Ramos (cell line): Measurements from ENCODE around the gene PSMB3.

Source experiments
- in situ Hi-C: fragments of 300-500 bp; cut with MboI; formaldehyde crosslinking; loops from one replicate; pipeline ENCODE4 v1.14.3; 2022; ENCODE audit warnings: low sequenced_read_pairs; ENCODE audit not compliant: unreplicated experiment

Gene PSMB3

GRCh38 chr17:38732376-38733281 lies 19.9 kb upstream of the PSMB3 start:
- in situ Hi-C loops, result loop anchor here (5.0 kb wide), 1 partner anchor 55 kb away; no protein-coding TSS in a partner anchor

- in situ Hi-C loops, result loop anchor here (5.0 kb wide), 1 partner anchor 56 kb away; no protein-coding TSS in a partner anchor
Measured at GRCh38 chr17:38733282-38733981, 19.1 kb upstream of the PSMB3 start.

DNA sequence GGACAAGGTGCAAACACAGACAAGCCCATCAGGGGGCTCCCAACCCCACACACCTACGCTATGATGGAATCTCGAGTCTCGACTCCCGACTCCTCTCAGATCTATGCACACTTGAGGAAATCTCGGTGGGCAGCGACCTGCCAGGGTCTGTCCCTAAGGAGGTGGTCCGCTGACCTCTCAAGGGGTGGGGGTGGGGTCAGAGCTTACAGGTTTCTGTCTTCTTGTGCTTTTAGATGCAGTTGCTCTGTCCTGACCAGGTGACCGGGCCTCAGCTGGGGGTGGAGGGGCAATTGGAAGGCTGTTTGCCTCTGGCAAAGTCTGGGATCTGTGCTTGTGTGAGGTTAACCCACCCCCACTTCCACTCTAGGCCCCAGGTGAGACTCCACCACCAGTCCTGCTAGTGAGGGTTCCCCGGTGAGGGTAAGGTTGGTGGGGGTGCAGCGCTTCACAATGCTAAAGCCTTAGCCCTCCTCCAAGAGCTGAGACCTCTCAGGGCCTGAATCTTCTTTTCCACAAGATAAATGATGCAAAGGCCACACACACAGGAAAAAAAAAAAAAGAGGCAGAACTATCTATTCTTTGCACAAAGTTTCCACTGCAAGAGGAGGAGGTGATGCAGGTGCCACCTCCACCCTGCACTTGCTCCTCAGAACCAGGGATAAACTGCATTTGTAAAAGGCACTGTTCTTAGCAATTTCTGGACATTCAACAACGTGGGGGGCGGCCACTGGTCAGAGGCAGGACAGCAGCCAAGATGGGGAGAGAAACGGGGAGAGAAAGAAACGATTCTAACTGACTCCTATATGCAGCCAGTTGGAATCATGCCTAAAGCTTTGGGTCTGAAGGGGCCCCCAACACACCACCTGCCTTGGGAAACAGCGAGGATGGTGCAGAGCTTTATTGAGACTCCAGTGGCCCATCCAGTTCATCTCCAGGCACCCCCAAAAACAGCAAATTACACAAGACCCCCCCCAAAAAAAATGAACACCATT lies 18.3 kb upstream of the PSMB3 start:
- in situ Hi-C loops, result loop anchor here (5.0 kb wide), 1 partner anchor 57 kb away; no protein-coding TSS in a partner anchor

GRCh38 chr17:38735161-38735997 lies 17.2 kb upstream of the PSMB3 start:
- in situ Hi-C loops, result no loop called here

DNA sequence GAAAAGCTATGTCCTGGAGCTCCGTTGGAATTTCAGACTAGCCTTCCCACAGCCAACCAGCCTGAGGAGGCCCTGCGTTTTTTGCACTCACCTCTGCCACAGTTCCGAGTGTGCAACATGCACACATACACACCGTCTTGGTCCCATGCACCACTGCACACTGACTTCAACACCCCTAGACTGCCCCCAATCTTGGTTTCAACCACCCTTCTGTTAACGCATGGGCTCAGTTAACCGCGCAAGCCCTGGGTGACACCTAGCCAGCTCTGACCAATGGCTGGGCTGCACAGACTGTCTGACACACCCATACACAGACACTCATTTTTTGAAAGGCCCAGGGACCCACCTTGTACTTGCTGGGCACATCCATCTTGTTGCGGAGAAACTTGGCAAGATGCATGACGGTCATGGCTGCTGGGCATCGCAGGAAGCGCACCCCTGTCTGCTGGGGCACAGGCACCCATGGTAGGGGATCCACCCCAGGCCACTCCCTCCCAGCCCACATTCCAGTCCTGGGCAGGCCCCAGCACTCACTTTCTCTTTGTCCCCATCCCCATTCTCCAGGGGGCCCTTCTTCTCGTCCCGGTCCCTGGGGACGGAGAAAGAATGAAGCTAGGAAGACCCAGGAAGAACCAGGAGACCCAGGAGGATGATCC lies 14.4 kb upstream of the PSMB3 start:
- in situ Hi-C loops, result no loop called here

- in situ Hi-C loops, result no loop called here
Measured at GRCh38 chr17:38738686-38739085, 13.9 kb upstream of the PSMB3 start.

GRCh38 chr17:38739305-38739704 lies 13.2 kb upstream of the PSMB3 start:
- in situ Hi-C loops, result no loop called here

DNA sequence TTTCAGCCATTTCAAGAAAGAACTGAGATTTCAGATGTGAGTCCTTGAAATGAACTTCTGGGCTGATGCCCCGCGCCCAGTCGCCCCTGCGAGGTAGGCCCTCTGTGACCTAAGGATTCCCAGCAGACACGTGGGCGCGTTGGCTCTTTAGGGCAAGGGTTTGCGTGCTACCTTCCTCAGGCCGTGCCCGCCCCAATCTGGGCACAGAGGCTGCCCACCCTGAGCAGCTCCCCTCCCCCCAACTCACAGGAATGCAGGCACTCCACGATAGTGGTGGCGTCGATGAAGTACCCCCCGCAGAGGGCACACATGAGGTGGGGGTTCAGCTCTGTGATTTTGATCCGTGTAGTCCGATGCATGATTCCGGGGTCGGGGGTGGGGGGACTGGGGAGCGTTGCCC lies 12.5 kb upstream of the PSMB3 start:
- in situ Hi-C loops, result no loop called here

DNA sequence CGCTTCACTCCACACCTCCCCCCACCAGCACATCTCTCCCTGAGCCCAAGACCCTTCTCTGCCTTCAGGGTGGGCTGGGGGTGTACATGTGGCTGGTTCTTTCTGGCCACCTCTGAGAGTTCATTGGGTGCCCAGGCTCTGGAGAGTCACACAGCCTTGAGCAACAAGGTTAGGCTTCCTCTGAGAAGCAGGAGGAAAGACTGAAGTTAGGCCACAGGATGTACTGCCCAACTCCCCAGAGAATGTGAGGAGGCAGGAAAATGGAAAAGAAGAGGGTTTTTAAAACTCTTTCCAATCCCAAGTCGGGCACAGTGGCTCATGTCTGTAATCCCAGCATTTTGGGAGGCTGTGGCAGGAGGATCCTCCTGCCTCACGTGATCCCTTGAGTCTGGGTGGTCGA lies 11.7 kb upstream of the PSMB3 start:
- in situ Hi-C loops, result no loop called here

DNA sequence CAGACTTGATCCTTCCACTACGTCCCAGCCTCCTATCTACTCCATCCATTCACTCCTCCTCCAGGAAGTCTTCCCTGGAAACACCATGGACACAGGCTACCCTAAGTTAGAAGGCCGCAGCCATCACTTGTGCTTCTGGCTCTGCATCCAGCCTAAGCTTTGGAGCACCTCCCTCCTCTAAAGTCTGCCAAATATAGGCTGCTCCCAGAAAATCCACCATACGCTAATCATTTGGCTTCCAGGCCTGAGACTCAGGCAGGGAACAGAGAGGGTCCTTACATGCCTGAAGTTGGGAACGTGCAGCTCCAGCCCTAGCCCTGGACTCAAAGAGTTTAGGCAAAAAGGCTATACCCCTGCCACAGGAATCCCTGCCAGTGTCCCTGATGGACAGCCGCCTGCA lies 11.1 kb upstream of the PSMB3 start:
- in situ Hi-C loops, result no loop called here

- in situ Hi-C loops, result no loop called here
Measured at GRCh38 chr17:38741921-38742410, 10.6 kb upstream of the PSMB3 start.

- in situ Hi-C loops, result no loop called here
Measured at GRCh38 chr17:38742411-38743308, 9.9 kb upstream of the PSMB3 start.

- in situ Hi-C loops, result no loop called here
Measured at GRCh38 chr17:38743556-38744171, 8.9 kb upstream of the PSMB3 start.

- in situ Hi-C loops, result no loop called here
Measured at GRCh38 chr17:38745545-38745944, 7.0 kb upstream of the PSMB3 start.

DNA sequence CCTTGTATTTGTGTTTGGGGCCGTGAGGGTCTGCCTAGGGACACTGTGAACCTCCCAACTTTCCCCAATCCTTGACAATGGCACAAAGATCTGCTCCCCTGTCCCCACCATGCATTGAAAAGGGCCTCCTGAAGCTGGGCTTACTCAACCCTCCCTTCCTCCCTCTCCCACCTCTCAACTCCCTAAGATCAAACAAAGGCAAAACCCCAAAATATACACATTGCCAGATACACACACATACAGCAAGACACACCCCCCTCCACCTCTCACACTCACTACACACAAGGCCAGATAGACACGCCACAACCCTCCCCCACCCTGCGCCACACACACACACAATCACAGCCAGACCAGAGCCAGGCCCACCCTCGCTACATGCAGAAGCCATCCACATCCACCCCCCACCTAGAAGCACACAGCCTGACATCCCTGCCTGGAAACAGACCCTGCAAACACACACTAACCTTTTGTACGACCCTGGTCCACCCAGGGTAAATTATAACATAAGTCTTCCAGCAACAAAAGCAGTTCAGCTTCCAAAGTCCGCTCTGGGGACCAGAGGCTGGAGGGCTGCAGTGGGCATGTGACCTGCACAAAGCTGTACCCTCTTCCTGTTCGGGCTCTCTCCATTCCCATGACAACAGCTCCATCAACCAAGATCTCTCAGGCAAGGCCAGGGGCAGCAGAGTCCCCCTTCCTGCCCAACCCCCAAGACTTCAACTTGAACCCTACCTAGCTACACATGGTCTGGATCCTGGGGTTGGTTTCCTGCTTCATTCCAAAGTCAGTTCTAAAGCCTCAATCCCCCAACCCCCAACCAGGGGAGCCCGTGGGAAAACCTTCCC lies 6.3 kb upstream of the PSMB3 start:
- in situ Hi-C loops, result no loop called here

DNA sequence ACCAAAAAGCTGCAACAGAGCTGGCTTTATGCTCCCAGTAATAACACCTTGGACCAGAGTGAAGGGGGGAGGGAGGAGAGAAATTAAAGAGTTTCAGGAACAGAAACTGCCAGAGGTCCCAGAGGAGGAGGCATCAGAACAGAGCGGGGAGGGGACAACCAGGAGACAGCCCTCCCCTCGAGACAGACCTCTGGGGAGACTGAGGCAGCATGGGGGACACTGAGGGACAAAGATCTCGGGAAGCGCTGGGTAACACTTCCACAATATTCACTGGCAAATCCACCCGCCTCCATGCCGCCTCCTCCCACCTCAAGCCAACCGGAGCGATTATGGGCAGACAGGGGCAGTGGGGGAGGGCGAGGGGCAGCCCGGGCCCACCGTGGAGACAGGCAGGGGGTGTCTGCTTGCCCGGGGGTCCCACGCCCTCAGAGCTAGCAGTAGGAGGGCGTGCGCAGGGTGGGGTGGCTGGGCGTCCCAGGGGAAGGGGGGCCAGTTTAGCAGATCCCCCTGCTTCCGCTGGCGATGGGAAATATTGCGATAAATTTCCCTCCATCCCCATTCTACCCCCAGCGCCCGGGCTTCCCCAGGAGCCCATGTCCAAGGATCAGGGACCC lies 5.6 kb upstream of the PSMB3 start:
- in situ Hi-C loops, result no loop called here
